Natural killer cell (primary cell): ENCODE data around the gene ARSK. TPM values are rescaled to one million over a fixed set of nuclear protein-coding genes. Genes with fewer than 3 reads are reported as not detected.

Experiments used
- ATAC-seq, 3 donors: fragments of 150-1000 bp in 2 of 3; fragments of 200-7000 bp in 1 of 3; cut with Tn5 transposase; 1 replicate in 1 of 3; 2 replicates in 2 of 3; pipeline ENCODE4 v1.10.0; 2021; ENCODE audit warnings: mild to moderate bottlenecking in 2 of 3, moderate library complexity in 2 of 3
- DNase-seq, 2 donors: peaks; one replicate each; pipeline versions ENCODE4 v3.0.0 to v3.0.0-alpha.2; 2013 to 2021; ENCODE audit warnings: mixed read lengths in 1 of 2
- H3K27ac ChIP-seq: one replicate; pipeline ENCODE4 v1.5.1; 2013; ENCODE audit warnings: mild to moderate bottlenecking, low read length
- H3K27me3 ChIP-seq: one replicate; pipeline ENCODE4 v1.6.1; 2013; ENCODE audit warnings: low read length; ENCODE audit not compliant: control insufficient read depth, insufficient read depth
- H3K36me3 ChIP-seq: one replicate; pipeline ENCODE4 v1.6.1; 2013; ENCODE audit warnings: low read length; ENCODE audit not compliant: control insufficient read depth, insufficient read depth
- H3K4me1 ChIP-seq: one replicate; pipeline ENCODE4 v1.6.1; 2013; ENCODE audit warnings: low read length; ENCODE audit not compliant: control insufficient read depth, insufficient read depth
- H3K4me3 ChIP-seq: one replicate; pipeline ENCODE4 v1.5.1; 2013; ENCODE audit warnings: low read length
- H3K9me3 ChIP-seq: one replicate; pipeline ENCODE4 v1.6.1; 2013; ENCODE audit warnings: low read length; ENCODE audit not compliant: control insufficient read depth, insufficient read depth
- H3K27ac Mint-ChIP-seq, 2 donors: one replicate each; pipeline ENCODE4 v1.8.0; 2022; ENCODE audit warnings: mild to moderate bottlenecking in 2 of 2, mixed read lengths in 2 of 2, moderate library complexity in 1 of 2
- H3K27me3 Mint-ChIP-seq, 2 donors: one replicate each; pipeline ENCODE4 v1.8.0; 2022; ENCODE audit warnings: low read depth in 2 of 2, mixed read lengths in 2 of 2
- H3K36me3 Mint-ChIP-seq: one replicate; pipeline ENCODE4 v1.8.0; 2022; ENCODE audit warnings: mixed read lengths
- H3K4me1 Mint-ChIP-seq, 2 donors: one replicate each; pipeline ENCODE4 v1.8.0; 2022; ENCODE audit warnings: mixed read lengths in 2 of 2
- H3K4me3 Mint-ChIP-seq: one replicate; pipeline ENCODE4 v1.8.0; 2022; ENCODE audit warnings: mild to moderate bottlenecking, moderate library complexity, mixed read lengths
- H3K9me3 Mint-ChIP-seq, 2 donors: one replicate each; pipeline ENCODE4 v1.8.0; 2022; ENCODE audit warnings: mixed read lengths in 2 of 2
- WGBS: methylation state at CpG from one replicate; pipeline ENCODE4 v1.1.7; 2013; ENCODE audit warnings: missing lambda C conversion rate; ENCODE audit not compliant: insufficient coverage; 5-methylcytosine and 5-hydroxymethylcytosine counted together
- intact Hi-C: fragments of 100-400 bp; cut with micrococcal nuclease; formaldehyde crosslinking; loops from one replicate; pipeline ENCODE4 v1.14.2; 2022
- total RNA-seq, 4 donors: library from RNA; stranded (reverse); fragments of 120-200 nt in 1 of 4; gene quantifications; one replicate each; pipeline versions ENCODE4 v1.2.3 to v1.2.4, GENCODE V29; 2013 to 2022
- TF ChIP-seq, protein P1 (sequence below): fragments of 200-600 bp; IDR thresholded peaks from one replicate; pipeline ENCODE4 v1.8.0; 2022; ENCODE audit warnings: antibody characterized with exemption

The ARSK gene
- total RNA-seq, 3 donors from 2014 or later (not counting 1 experiment from before 2014, with no cell fraction given): 2.8 to 5.8 (median 3.5) TPM

DNA sequence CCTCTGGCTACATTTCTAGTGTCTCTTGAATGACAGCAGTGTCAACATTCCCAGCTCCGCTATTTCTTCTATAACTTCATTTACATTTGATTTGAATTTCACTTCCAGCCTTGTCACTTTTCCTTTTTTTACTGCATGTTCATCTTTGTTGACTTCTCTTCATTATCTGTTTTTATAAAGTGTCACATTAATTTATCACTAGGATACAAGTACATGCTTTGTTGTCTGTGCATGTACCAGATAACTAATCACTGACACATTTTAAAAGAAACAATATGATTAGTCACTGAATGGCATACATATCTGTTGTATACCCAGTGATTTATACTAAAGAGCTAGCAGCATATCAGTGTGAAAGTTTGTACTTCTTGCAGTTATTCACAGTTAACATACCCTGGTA, 29.1 kb downstream of the ARSK start:
- no peaks in the 10 kb centered on the region for H3K4me1 Mint-ChIP-seq
- no peak overlapping the region for H3K4me3 ChIP-seq
- no peaks in the 10 kb centered on the region for H3K36me3 Mint-ChIP-seq
- TF ChIP-seq, protein P1, sequence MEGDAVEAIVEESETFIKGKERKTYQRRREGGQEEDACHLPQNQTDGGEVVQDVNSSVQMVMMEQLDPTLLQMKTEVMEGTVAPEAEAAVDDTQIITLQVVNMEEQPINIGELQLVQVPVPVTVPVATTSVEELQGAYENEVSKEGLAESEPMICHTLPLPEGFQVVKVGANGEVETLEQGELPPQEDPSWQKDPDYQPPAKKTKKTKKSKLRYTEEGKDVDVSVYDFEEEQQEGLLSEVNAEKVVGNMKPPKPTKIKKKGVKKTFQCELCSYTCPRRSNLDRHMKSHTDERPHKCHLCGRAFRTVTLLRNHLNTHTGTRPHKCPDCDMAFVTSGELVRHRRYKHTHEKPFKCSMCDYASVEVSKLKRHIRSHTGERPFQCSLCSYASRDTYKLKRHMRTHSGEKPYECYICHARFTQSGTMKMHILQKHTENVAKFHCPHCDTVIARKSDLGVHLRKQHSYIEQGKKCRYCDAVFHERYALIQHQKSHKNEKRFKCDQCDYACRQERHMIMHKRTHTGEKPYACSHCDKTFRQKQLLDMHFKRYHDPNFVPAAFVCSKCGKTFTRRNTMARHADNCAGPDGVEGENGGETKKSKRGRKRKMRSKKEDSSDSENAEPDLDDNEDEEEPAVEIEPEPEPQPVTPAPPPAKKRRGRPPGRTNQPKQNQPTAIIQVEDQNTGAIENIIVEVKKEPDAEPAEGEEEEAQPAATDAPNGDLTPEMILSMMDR: no peak
- no peak overlapping the region for H3K4me3 Mint-ChIP-seq
- no peaks in the 10 kb centered on the region for H3K9me3 ChIP-seq
- intact Hi-C loops: no loop called here
- DNase-seq (no peak), ATAC-seq (no peak)
- H3K27ac Mint-ChIP-seq: no peak overlapping the region
- no peaks in the 10 kb centered on the region for H3K4me1 ChIP-seq
- WGBS: 94% methylated on average over 1 of the region's 1 CpG
- no peaks in the 10 kb centered on the region for H3K9me3 Mint-ChIP-seq
- H3K27me3 ChIP-seq: no peaks in the 10 kb centered on the region
- no peaks in the 10 kb centered on the region for H3K27me3 Mint-ChIP-seq
- H3K27ac ChIP-seq: no peak overlapping the region
- peaks cover 5% of the 10 kb centered on the region for H3K36me3 ChIP-seq

DNA sequence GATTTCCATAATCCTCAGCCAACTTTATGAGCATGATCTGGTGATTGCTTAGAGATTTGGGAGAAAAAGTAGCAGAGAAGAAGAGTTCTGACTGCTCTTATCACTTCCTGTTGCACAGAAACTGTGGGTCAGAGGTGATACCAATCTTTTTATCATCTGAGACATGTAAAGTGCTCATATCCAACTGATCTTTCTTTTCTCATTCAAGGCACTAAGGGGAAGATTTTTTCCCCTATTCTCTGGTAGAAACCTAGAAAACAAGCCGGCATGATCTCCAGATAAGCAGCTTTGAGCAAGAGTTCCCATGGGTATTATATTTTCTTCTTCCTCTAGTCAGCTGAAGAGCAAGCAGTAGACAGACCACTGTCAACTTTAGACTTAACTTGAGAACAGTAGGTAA, 36.0 kb downstream of the ARSK start:
- no peaks in the 10 kb centered on the region for H3K4me1 ChIP-seq
- no peak for ATAC-seq
- no peak overlapping the region for H3K4me3 Mint-ChIP-seq
- H3K9me3 ChIP-seq: no peaks in the 10 kb centered on the region
- no peak overlapping the region for H3K4me3 ChIP-seq
- H3K27ac Mint-ChIP-seq: no peak overlapping the region
- DNase-seq: no peak
- no peak overlapping the region for H3K27ac ChIP-seq
- WGBS: 71% methylated on average over 1 of the region's 1 CpG
- TF ChIP-seq, protein P1: no peak
- peaks cover 2% of the 10 kb centered on the region for H3K36me3 ChIP-seq
- no peaks in the 10 kb centered on the region for H3K36me3 Mint-ChIP-seq
- peaks cover 0 to 6% of the 10 kb centered on the region in 2 donors for H3K4me1 Mint-ChIP-seq
- H3K9me3 Mint-ChIP-seq: no peaks in the 10 kb centered on the region
- intact Hi-C loops: no loop called here
- no peaks in the 10 kb centered on the region for H3K27me3 ChIP-seq
- no peaks in the 10 kb centered on the region for H3K27me3 Mint-ChIP-seq

DNA sequence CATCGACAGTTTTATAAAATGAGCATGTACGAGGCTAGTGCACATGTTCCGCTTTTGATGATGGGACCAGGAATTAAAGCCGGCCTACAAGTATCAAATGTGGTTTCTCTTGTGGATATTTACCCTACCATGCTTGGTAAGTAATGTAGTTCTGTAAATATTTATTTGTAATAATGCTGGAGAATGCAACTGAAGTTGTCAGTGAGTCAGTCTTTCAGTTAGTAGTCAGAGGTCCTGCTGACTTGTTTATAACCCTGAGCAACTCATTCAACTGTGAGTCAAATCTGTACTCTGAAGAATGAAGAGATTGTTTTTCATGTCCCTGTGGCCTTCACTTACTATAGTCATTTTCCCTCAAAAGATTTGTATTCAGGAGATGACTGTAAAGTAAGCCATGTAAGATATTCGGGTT, 36.6 kb downstream of the ARSK start:
- H3K27me3 Mint-ChIP-seq: no peaks in the 10 kb centered on the region

More for the DNA sequence above, 36.6 kb downstream of the ARSK start:
- Histone ChIP-seq H3K4me1 (no peaks in the 10 kb centered on the region), H3K4me3 (no peak overlapping the region), H3K27me3 (no peaks in the 10 kb centered on the region), H3K27ac (no peak overlapping the region), H3K36me3 (peaks cover 2% of the 10 kb centered on the region), H3K9me3 (no peaks in the 10 kb centered on the region)
- Mint-ChIP-seq H3K36me3 (no peaks in the 10 kb centered on the region), H3K4me3 (no peak overlapping the region), H3K27ac (no peak overlapping the region), H3K9me3 (no peaks in the 10 kb centered on the region), H3K4me1 (peaks cover 0 to 6% of the 10 kb centered on the region in 2 donors)
- intact Hi-C loops: no loop called here
- ATAC-seq: no peak
- no peak for DNase-seq
- 88% methylated on average over 5 of the region's 5 CpGs for WGBS
- TF ChIP-seq, protein P1: no peak
